GM19099 (cell line): Measurements from ENCODE around the gene P4HB.
A peak's percentile ranks its signal among the peaks of the same experiment; 100 is the strongest.

ENCODE experiments used
- POLR2A ChIP-seq: IDR thresholded peaks from 3 replicates; pipeline ENCODE4 v1.6.1; 2011; ENCODE audit warnings: low read depth; ENCODE audit not compliant: insufficient read length; ENCODE audit errors: extremely low read depth

The P4HB gene

DNA sequence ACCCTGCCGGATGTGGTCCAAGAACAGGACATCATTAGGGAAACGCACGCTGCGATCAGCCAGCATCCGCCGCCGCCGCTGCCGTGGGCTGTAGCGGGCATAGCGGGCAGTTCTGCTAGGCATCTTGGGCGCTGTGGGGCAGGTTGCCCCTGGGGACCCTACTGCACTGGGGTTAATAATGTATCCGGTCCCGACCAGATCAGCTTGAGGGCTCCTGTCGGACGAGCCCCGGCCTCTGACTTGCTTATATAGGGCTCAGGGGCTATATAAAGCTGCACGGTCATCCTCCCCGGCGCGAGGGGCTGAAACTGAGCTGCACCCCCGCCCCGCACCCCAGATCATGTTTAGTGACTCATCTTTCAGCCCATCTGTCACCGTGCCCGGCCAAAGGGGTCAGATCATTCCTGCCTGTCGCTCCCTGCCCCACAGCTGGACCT is 25.5 kb downstream of the P4HB start, which contains the start of gene PPP1R27:
Gene PPP1R27 (minus strand): TSS at position 220 of the 437 bp plus-strand sequence. CDS start 97 bp downstream, at position 123.
- TF ChIP-seq POLR2A, result no peak

DNA sequence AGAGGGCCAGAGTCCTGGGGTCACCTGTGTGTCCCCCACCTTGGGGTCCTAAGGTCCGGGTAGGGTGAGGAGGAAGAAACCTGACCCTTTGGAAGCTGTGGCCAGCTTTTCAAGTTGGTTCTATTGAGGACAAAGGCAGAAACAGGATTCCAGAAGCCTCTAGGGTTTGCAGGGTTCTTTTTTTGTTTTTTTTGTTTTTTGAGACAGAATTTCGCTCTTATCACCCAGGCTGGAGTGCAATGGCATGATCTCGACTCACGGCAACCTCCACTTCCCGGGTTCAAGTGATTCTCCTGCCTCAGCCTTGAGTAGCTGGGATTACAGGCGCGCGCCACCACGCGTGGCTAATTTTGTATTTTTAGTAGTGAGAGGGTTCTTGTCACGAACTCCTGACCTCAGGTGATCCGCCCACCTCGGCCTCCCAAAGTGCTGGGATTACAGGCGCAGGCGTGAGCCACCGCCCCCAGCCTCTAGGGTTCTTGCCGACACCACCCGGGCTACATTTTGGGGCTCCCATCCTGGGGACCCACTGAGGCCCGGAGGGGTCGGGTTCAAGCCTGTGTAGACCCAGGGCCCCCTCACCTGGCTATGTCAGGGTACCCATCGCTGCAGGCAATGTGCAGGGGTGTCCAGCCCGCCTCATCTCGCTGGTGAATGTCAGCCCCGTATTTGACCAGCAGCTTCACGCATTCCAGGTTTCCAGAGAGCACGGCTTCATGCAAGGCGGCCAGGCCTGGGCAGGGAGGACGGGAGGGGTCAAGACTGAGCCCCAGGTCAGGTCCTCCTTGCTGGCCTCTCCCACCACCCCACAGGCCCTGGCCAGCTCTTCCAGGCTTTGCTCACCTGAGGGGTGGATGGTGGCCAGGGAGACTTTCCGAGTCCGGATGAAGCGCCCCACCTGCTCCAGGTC is 26.2 kb downstream of the P4HB start:
- TF ChIP-seq POLR2A, result no peak

DNA sequence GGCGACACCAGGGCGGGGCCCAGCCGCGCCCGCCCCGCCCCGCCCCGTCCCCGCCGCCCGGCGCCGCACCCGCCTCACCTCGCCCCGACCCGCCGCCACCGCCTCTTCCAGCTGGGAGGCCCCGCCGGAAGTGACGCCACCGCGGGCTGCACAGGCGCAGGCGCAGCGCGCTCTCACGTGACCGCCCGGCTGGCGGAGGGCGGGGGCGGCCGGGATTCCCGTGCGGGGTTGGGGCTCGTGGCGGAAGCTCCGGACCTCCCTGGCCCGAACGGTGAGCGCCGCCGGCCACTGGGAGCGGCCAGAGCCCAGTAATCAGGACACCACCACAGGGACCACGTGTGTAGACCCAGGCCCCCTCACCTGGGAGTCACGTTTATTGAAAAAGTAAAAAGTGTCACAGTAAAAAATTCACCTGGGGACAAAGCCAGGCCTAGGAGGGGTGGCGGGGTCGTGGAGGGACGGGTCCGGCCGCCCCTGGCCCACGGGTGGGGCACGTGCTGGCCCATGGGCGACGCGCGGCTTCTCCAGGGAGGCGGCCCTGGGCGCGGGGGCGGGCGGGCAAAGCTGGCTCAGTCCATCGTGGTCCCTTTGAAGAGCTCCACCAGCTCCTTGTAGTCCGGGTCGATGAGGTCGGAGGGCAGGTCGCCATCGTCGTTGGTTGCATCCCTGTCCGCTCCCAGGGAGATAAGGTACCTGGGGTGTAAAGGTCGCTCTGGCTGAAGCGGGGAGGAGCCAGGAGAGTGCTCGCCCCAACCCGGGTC is 27.0 kb downstream of the P4HB start, which contains the start of gene MCRIP1:
Gene MCRIP1 (minus strand): TSS at position 132 of the 761 bp plus-strand sequence. CDS start 8,785 bp downstream, outside the sequence.
- peak; percentile 85 for TF ChIP-seq POLR2A

DNA sequence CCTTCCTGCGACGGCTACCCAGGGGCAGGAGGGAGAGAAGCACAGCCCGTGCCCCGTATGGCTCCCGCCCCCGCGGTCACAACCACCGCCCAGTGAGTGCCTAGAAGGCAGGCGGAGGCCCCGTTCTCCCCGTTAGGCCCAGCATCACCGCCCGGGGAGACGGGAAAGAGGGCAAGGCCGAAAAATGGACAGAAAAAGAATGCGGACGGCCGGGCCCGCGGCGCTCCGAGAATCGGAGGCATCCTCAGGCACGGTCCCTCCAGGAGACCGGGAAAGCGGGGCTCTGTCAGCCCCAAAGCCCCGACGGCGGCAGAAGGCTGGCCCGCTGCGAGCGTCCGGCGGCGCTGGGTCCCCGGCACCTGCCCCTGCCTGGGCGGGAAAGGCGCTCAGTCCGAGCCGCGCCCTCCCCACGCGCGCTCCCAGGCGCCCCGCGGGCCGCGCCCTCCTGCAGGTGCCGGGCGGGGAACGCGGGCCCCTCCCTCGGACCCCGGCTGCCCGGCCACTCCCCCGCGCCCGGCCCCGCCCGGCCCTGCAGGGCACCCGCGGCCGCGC is 27.7 kb downstream of the P4HB start:
- TF ChIP-seq POLR2A, result no peak

DNA sequence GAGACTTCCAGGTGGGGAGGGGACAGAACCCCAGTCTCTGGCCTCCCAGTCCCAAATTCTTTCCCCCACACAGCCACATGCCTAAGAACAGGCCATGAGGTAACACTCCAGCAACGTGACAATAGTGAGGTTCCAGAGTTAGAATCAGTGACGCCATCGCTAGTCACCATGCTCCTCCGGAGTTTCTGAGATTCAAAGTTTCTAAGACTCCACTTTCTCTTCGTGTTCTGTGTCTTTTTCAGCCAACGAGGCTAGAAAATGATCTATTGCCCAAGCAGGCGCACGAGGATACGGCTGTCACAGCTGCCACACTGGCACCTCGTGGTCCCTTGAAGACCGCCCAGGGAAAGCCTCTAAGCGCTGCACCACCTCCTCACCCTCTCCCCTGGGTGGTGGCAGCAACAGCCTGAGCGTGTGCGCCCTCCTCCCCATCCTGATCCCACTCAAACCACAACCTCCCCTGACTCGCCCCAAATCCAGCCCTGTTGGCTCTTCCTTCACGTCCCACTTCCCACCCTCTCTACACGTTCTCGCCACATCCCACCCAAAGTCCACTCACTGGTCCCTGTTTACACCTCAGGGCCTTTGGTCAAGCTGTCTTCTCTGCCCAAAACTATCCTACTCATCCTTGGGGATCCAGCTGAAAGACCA is 28.3 kb downstream of the P4HB start:
- peak; percentile 9 for TF ChIP-seq POLR2A

DNA sequence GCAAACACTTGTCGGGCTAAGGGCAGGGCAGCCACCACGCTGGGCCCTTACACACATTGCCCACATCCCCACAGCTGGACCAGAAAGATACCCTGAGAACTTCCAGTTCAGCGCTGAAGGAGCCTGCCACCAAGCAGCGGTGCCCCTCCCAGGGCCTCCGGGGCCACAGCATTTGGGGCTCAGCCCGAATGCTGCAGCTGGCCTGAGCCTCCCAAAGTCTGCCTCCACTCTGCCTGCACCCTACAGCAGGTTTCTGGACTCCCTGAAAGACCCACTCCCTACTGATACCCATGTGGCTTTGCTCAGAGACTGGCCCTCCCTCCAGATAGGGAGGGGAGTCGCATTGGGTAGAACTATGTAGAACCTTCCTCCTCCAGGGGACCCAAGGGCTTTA is 28.8 kb downstream of the P4HB start:
- TF ChIP-seq POLR2A, result no peak

DNA sequence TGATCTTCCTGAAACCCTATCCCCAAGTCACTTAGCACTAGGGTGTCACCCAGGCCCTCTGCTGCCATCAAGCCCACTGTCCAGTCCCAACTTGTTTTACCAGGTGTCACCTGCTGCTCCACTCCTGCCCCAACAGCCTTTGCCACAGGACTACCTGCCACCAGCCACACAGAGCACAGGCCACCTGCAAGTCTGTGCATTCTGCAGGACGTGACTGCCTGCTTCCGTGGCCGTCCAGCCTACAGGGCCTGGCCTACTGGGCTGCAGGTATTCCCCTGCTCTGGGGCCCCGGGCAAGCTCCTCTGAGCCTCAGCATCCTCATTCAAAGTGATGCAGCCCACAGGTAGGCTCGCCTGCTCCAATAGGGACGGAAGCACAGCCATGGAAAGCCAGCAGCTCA is 30.5 kb downstream of the P4HB start:
- TF ChIP-seq POLR2A, result no peak

DNA sequence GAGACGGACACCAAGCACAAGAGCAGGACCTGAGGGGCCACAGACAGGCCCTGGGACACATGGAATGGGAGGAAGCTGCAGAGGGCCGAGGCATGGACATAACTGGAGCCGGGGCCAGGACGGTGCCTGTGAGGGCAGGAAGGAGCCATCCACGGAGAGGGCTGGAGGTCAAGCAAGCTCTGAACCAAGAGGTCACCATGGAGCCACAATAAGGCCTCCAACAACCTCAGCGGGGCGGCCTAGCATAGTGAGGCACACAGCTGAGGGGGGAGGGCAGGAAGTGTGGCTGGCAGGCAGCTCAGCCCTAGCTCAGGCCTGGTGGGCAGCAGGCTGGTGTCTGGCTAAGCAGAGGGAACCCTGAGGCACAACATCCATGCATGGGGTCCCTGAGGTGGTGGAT is 31.7 kb downstream of the P4HB start:
- TF ChIP-seq POLR2A, result no peak

DNA sequence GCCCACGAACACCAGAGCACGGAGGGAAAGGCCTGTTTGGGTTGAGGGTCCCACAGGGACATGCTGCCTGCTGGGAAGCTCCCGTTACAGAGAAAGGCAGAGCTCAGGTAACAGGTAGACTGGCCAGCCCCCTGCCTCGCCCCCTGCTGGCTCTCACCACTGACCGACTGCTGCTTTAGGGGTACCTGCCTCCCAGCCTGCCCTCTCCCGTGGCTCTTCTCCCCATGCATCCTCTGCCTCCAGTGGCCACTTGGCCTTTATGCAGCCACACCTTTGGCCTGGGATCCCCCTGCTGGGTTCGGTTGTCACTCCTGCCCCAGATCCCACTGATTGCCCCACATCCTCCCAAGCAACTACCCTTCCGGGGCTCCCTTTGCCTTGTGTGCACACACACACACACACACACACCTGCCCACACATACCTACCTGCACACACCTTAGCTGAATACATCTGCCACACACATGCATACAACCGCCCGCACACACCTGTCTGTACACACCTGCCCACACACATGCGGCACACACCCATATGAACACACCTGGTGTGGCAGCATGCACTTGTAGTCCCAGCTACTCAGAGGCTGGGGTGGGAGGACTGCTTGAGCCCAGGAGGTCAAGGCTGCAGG is 34.4 kb downstream of the P4HB start:
- no peak for TF ChIP-seq POLR2A

DNA sequence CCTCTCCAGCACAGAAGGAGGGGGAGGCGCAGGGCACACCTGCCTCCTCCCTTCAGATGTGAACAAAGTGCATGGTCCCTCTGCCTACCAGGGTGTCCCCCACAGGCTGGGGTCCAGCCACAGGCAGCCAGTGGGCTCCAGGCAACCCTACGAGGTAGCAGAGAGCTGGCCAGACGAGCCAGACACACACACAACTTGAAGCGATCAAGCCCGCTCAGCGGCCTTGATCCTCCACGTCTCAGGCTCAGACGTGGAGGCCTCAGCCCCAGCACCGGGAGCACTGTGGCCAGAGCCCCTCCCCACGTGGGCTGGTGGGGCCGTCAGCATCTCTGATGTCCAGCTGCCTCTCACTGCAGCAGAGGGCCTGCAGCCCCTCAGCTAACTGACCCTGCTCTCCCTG is 35.7 kb downstream of the P4HB start:
- no peak for TF ChIP-seq POLR2A

DNA sequence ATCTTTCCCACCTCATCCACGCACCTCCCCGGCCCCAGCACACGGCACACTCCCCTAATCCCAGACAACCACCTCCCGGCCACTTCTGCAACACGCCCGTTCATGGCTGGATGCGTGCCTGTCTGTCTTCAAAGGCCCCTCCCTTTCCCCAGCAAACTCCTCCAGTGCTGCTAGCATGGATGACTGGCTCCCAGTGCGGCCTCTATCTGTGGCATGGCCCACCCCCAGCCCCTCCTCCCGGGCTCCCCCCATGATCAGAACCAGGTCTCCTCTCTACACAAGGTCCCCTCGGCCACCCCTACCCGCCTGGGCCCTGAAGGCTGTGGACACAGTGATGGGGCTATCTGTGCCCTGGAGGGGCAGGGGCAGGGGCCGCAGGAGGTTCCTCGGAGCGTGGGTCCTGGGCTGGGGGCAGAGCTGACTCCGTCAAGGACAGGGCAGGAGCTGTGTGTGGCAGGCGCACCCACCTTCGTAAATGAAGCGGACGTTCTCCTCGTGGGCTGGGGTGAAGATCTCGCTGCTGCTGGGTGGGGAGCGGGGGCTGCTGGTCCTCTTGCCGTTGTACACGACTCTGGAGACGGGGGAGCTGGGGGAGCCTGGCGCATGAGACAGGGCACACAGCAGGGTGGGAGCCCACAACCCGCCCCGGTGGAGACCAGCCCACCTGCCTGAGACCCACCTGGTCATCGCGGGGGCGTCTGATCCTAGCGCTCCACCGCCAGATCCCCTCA is 36.4 kb downstream of the P4HB start:
- TF ChIP-seq POLR2A, result no peak

DNA sequence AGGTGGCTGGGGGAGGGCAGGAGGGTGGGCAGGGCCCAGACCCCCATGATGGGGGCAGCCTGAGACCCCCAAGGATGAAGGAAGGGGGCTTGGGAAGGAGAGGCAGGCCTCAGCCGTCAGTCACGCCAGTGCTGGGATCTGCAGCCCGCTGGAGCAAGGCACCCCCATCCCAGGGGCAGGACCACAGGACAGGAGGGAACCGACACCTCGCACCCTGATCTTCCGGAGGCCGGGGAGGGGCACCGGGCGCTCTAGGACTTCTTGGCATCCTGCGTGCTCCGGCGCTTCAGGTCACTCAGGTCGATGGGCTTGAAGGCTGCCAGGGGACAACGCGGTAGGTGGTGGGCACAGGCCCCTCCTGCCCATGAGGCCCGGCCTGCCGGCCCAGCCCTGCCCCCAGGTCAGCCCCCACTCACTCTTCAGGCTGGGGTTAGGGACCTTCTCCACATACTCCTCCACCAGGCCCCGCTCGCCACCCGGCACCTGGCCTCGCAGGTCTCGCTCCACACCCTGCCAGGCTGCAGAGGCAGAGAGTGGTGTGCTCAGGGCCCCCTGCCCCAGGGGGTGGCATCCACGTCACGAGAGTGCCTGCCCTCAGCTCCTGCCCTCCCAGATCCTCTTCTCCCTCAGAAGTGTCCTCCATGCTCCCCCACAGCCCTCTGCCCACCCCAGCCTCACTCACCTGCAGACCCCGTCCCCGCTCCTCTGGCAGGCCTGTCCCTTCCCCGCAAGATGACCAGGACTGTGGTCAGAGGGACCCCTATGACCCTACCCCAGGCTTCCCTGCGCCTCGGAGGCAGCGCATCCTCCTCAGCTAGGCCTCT is 37.1 kb downstream of the P4HB start:
- no peak for TF ChIP-seq POLR2A

DNA sequence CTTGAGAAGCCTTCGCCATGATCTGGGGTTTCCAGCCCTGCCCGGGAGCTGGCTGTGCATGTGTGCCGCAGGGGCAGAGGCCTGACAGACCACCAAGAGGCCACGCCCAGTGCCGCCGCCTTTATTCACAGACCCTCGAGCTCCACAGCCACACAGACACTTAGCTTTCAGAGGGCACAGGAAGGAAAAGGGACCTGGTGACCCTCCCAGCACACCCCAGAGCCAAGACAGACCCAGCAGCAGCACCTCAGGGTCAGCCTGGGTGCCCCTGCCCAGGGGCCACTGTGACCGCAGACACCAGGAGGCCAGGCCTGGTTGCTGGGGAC is 38.1 kb downstream of the P4HB start:
- no peak for TF ChIP-seq POLR2A
